ENCODE data around the gene ADARB1. TPM values are rescaled to one million over a fixed set of nuclear protein-coding genes. Genes with fewer than 3 reads are reported as not detected.

ADARB1 gene
- total RNA-seq, 1 donor from 2014 or later = 5.1 TPM

- H4K20me1 ChIP-seq (ENCODE audit: low read depth) = no peaks in the 10 kb centered on the region
- no peaks in the 10 kb centered on the region for H3F3A ChIP-seq (ENCODE audit: low read depth)
- no peak overlapping the region for H3K4me3 ChIP-seq
- H3K9me3 Mint-ChIP-seq = no peaks in the 10 kb centered on the region
- no peak overlapping the region for H3K27ac Mint-ChIP-seq
- H3K4me2 ChIP-seq = no peak overlapping the region
- H3K36me3 Mint-ChIP-seq = no peaks in the 10 kb centered on the region
- H3K4me3 Mint-ChIP-seq = no peak overlapping the region
- no peak overlapping the region for H2AFZ ChIP-seq (replicated peaks)
- H3K27me3 ChIP-seq = no peaks in the 10 kb centered on the region
- no peak for DNase-seq (ENCODE audit: low spot score)
- TF ChIP-seq EZH2phosphoT487 (IDR thresholded peaks at IDR 0.05) (no peak), EZH2 (IDR thresholded peaks at IDR 0.05) (no peak), CTCF (IDR thresholded peaks at IDR 0.05) (no peak)
- H3K27me3 Mint-ChIP-seq (ENCODE audit: insufficient read depth, low read depth) = no peaks in the 10 kb centered on the region
- peaks cover 8% of the 10 kb centered on the region for H3K4me1 ChIP-seq
- H3K4me1 Mint-ChIP-seq = peaks cover 11% of the 10 kb centered on the region
- no peaks in the 10 kb centered on the region for H3K36me3 ChIP-seq
- no peaks in the 10 kb centered on the region for H3K9me3 ChIP-seq (ENCODE audit: low read depth)
- no peaks in the 10 kb centered on the region for H3K79me2 ChIP-seq (ENCODE audit: low read depth)
- no peak overlapping the region for H3K27ac ChIP-seq
- no peak overlapping the region for H3K9ac ChIP-seq
Measured at GRCh38 chr21:45110873-45111624, 36.7 kb downstream of the ADARB1 start.

- H3K79me2 ChIP-seq (ENCODE audit: low read depth) = no peaks in the 10 kb centered on the region
- H3K4me1 ChIP-seq = peaks cover 1% of the 10 kb centered on the region
- no peaks in the 10 kb centered on the region for H3K27me3 ChIP-seq
- TF ChIP-seq CTCF (IDR thresholded peaks at IDR 0.05) (no peak), EZH2phosphoT487 (IDR thresholded peaks at IDR 0.05) (no peak), EZH2 (IDR thresholded peaks at IDR 0.05) (no peak)
- Mint-ChIP-seq H3K4me3 (no peak overlapping the region), H3K36me3 (no peaks in the 10 kb centered on the region), H3K4me1 (peaks cover 4% of the 10 kb centered on the region), H3K27me3 (ENCODE audit: insufficient read depth, low read depth) (no peaks in the 10 kb centered on the region), H3K9me3 (peaks cover 2% of the 10 kb centered on the region), H3K27ac (no peak overlapping the region)
- no peak overlapping the region for H3K4me3 ChIP-seq
- no peaks in the 10 kb centered on the region for H4K20me1 ChIP-seq (ENCODE audit: low read depth)
- H3F3A ChIP-seq (ENCODE audit: low read depth) = no peaks in the 10 kb centered on the region
- H3K9ac ChIP-seq = no peak overlapping the region
- no peak overlapping the region for H2AFZ ChIP-seq (replicated peaks)
- no peak overlapping the region for H3K4me2 ChIP-seq
- H3K27ac ChIP-seq = no peak overlapping the region
- DNase-seq (ENCODE audit: low spot score) = no peak
- H3K36me3 ChIP-seq = no peaks in the 10 kb centered on the region
- H3K9me3 ChIP-seq (ENCODE audit: low read depth) = no peaks in the 10 kb centered on the region
Measured at GRCh38 chr21:45111703-45112102, 37.3 kb downstream of the ADARB1 start.

- Mint-ChIP-seq H3K27ac (no peak overlapping the region), H3K36me3 (no peaks in the 10 kb centered on the region), H3K27me3 (ENCODE audit: insufficient read depth, low read depth) (no peaks in the 10 kb centered on the region), H3K4me1 (peaks cover 4% of the 10 kb centered on the region), H3K4me3 (no peak overlapping the region), H3K9me3 (peaks cover 2% of the 10 kb centered on the region)
- Histone ChIP-seq H3K36me3 (no peaks in the 10 kb centered on the region), H3K4me3 (no peak overlapping the region), H2AFZ (replicated peaks) (no peak overlapping the region), H3K4me2 (no peak overlapping the region), H3K27me3 (no peaks in the 10 kb centered on the region), H3K9me3 (ENCODE audit: low read depth) (no peaks in the 10 kb centered on the region), H3K27ac (no peak overlapping the region), H3K4me1 (no peaks in the 10 kb centered on the region), H3F3A (ENCODE audit: low read depth) (no peaks in the 10 kb centered on the region), H3K79me2 (ENCODE audit: low read depth) (no peaks in the 10 kb centered on the region), H4K20me1 (ENCODE audit: low read depth) (no peaks in the 10 kb centered on the region), H3K9ac (no peak overlapping the region)
- no peak for DNase-seq (ENCODE audit: low spot score)
- TF ChIP-seq CTCF (IDR thresholded peaks at IDR 0.05) (no peak), EZH2 (IDR thresholded peaks at IDR 0.05) (no peak), EZH2phosphoT487 (IDR thresholded peaks at IDR 0.05) (no peak)
Measured at GRCh38 chr21:45112371-45112770, 38.0 kb downstream of the ADARB1 start.
